HEK293 (cell line): Measurements from ENCODE around the gene PDGFB.

Source experiments
- KLF7 ChIP-seq: fragments of 450-650 bp; formaldehyde crosslinking; IDR thresholded peaks from 2 replicates; pipeline ENCODE4 v1.5.1; 2016; ENCODE audit warnings: missing biosample characterization, missing genetic modification characterization, borderline replicate concordance
- OSR2 ChIP-seq: fragments of 450-650 bp; formaldehyde crosslinking; IDR thresholded peaks from 2 replicates; pipeline ENCODE4 v1.5.1; 2016; ENCODE audit warnings: missing biosample characterization, missing genetic modification characterization
- OVOL3 ChIP-seq: fragments of 450-650 bp; formaldehyde crosslinking; IDR thresholded peaks from 2 replicates; pipeline ENCODE4 v1.5.1; 2016; ENCODE audit warnings: missing biosample characterization, missing genetic modification characterization
- SP7 ChIP-seq: fragments of 450-650 bp; formaldehyde crosslinking; IDR thresholded peaks from 2 replicates; pipeline ENCODE4 v1.5.1; 2016; ENCODE audit warnings: missing biosample characterization, missing genetic modification characterization
- ZNF221 ChIP-seq: fragments of 450-650 bp; formaldehyde crosslinking; IDR thresholded peaks from 2 replicates; pipeline ENCODE4 v1.5.1; 2017; ENCODE audit warnings: missing biosample characterization, missing genetic modification characterization, borderline replicate concordance
- ZNF223 ChIP-seq: fragments of 450-650 bp; formaldehyde crosslinking; IDR thresholded peaks from 2 replicates; pipeline ENCODE4 v1.5.1; 2016; ENCODE audit warnings: missing biosample characterization, missing genetic modification characterization
- ZNF311 ChIP-seq: fragments of 450-650 bp; formaldehyde crosslinking; IDR thresholded peaks from 2 replicates; pipeline ENCODE4 v1.5.1; 2017; ENCODE audit warnings: missing biosample characterization, missing genetic modification characterization, borderline replicate concordance
- ZNF341 ChIP-seq: fragments of 450-650 bp; formaldehyde crosslinking; IDR thresholded peaks from 2 replicates; pipeline ENCODE4; 2016; ENCODE audit warnings: low read depth, missing biosample characterization, missing genetic modification characterization
- ZNF350 ChIP-seq: fragments of 450-650 bp; formaldehyde crosslinking; IDR thresholded peaks from 2 replicates; pipeline ENCODE4 v1.5.0; 2017; ENCODE audit warnings: missing biosample characterization, mild to moderate bottlenecking, missing genetic modification characterization
- ZNF366 ChIP-seq: fragments of 450-650 bp; formaldehyde crosslinking; conservative IDR thresholded peaks from 2 replicates; pipeline ENCODE4 v1.5.1; 2016; ENCODE audit warnings: missing biosample characterization, missing genetic modification characterization
- ZNF37A ChIP-seq: fragments of 450-650 bp; IDR thresholded peaks from 2 replicates; pipeline ENCODE4 v1.5.1; 2018; ENCODE audit warnings: missing biosample characterization, missing genetic modification characterization
- ZNF391 ChIP-seq: fragments of 450-650 bp; formaldehyde crosslinking; IDR thresholded peaks from 2 replicates; pipeline ENCODE4 v1.5.1; 2016; ENCODE audit warnings: low read depth, missing biosample characterization, missing genetic modification characterization, borderline replicate concordance
- ZNF48 ChIP-seq: fragments of 450-650 bp; formaldehyde crosslinking; IDR thresholded peaks from 2 replicates; pipeline ENCODE4 v1.5.1; 2016; ENCODE audit warnings: missing biosample characterization, missing genetic modification characterization
- ZNF571 ChIP-seq: fragments of 450-650 bp; formaldehyde crosslinking; IDR thresholded peaks from 2 replicates; pipeline ENCODE4 v1.5.0; 2017; ENCODE audit warnings: missing biosample characterization, missing genetic modification characterization
- ZNF610 ChIP-seq: fragments of 450-650 bp; formaldehyde crosslinking; IDR thresholded peaks from 2 replicates; pipeline ENCODE4 v1.5.1; 2016; ENCODE audit warnings: missing biosample characterization, missing genetic modification characterization, borderline replicate concordance
- ZNF658 ChIP-seq: fragments of 450-650 bp; formaldehyde crosslinking; IDR thresholded peaks from 2 replicates; pipeline ENCODE4; 2016; ENCODE audit warnings: missing biosample characterization, missing genetic modification characterization
- ZNF747 ChIP-seq: fragments of 450-650 bp; formaldehyde crosslinking; IDR thresholded peaks from 2 replicates; pipeline ENCODE4 v1.5.1; 2016; ENCODE audit warnings: missing biosample characterization, missing genetic modification characterization
- TF ChIP-seq, protein P1 (sequence below): fragments of 450-650 bp; formaldehyde crosslinking; IDR thresholded peaks from 2 replicates; pipeline ENCODE4 v1.5.1; 2016; ENCODE audit warnings: missing biosample characterization, missing genetic modification characterization
- TF ChIP-seq, protein P2 (sequence below): fragments of 450-650 bp; formaldehyde crosslinking; IDR thresholded peaks from 2 replicates; pipeline ENCODE4 v1.5.1; 2016; ENCODE audit warnings: missing biosample characterization, missing genetic modification characterization
- TF ChIP-seq, protein P3 (sequence below): fragments of 450-650 bp; formaldehyde crosslinking; IDR thresholded peaks from 2 replicates; pipeline ENCODE4 v1.5.1; 2016; ENCODE audit warnings: missing biosample characterization, missing genetic modification characterization
- TF ChIP-seq, protein P4 (sequence below): fragments of 450-650 bp; formaldehyde crosslinking; conservative IDR thresholded peaks from 2 replicates; pipeline ENCODE4 v1.5.1; 2016; ENCODE audit warnings: low read depth, missing biosample characterization, missing genetic modification characterization
- TF ChIP-seq, protein P5 (sequence below): fragments of 450-650 bp; formaldehyde crosslinking; IDR thresholded peaks from 2 replicates; pipeline ENCODE4 v1.5.1; 2017; ENCODE audit warnings: missing biosample characterization, missing genetic modification characterization
- TF ChIP-seq, protein P6 (sequence below): fragments of 450-650 bp; formaldehyde crosslinking; IDR thresholded peaks from 2 replicates; pipeline ENCODE4 v1.5.1; 2016; ENCODE audit warnings: missing biosample characterization, missing genetic modification characterization

Gene PDGFB

DNA sequence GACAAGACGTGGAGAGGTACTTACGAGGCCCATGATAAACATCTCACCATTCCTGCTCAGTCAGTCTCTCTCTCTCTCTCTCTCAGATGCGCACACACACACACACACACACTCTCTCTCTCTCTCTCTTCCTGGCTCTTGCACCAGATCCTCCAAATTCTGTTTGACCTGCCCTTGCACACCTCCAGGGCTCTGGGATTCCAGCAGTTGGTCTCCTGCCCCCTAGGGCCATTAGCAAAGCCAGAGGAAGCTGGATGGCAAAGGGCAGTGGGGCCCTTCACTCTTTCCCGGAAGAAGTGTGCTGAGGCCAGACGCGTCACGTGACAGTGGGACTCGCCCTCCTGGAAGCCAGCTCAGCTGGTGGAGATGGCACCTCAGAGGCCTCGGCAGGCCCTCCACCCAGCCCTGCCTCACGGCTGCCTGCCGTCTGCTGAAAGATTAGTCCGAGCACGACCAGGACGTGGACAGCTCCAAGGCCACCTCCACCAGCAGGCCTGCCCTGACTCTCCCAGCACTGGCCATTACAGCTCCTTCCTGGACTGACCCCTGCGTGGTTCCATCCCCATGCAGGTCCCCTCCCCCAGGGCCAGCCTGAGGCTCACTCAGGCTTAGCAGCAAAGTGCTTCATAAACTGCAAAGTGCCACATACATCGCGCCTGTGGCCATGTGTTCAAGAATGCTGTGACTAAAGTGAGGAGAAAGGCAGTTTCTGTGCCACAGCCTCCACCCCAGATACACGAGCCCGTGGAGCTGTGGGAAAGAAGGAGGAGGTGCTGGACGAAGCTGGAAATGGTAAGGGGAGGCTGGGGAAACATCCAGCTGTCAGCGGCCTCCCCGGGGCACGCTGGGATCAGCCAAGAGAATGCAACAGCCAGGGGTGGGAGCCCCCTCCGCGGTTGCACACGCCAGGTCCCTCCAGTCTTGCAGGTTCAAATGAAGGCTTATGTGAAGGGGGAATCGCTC is 3.7 kb downstream of the PDGFB start (continued):
- TF ChIP-seq, protein P1, sequence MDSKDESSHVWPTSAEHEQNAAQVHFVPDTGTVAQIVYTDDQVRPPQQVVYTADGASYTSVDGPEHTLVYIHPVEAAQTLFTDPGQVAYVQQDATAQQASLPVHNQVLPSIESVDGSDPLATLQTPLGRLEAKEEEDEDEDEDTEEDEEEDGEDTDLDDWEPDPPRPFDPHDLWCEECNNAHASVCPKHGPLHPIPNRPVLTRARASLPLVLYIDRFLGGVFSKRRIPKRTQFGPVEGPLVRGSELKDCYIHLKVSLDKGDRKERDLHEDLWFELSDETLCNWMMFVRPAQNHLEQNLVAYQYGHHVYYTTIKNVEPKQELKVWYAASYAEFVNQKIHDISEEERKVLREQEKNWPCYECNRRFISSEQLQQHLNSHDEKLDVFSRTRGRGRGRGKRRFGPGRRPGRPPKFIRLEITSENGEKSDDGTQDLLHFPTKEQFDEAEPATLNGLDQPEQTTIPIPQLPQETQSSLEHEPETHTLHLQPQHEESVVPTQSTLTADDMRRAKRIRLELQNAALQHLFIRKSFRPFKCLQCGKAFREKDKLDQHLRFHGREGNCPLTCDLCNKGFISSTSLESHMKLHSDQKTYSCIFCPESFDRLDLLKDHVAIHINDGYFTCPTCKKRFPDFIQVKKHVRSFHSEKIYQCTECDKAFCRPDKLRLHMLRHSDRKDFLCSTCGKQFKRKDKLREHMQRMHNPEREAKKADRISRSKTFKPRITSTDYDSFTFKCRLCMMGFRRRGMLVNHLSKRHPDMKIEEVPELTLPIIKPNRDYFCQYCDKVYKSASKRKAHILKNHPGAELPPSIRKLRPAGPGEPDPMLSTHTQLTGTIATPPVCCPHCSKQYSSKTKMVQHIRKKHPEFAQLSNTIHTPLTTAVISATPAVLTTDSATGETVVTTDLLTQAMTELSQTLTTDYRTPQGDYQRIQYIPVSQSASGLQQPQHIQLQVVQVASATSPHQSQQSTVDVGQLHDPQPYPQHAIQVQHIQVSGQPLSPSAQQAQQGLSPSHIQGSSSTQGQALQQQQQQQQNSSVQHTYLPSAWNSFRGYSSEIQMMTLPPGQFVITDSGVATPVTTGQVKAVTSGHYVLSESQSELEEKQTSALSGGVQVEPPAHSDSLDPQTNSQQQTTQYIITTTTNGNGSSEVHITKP (tag by site-specific recombination), result peak; percentile 22; the same call in 1 of the 2 replicates
- TF ChIP-seq, protein P2, sequence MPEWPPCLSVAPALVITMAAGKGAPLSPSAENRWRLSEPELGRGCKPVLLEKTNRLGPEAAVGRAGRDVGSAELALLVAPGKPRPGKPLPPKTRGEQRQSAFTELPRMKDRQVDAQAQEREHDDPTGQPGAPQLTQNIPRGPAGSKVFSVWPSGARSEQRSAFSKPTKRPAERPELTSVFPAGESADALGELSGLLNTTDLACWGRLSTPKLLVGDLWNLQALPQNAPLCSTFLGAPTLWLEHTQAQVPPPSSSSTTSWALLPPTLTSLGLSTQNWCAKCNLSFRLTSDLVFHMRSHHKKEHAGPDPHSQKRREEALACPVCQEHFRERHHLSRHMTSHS, result peak; percentile 41; the same call in 1 of the 2 replicates
- no peak for TF ChIP-seq ZNF311 (tag by site-specific recombination)
- no peak for TF ChIP-seq ZNF747 (tag by site-specific recombination)
- TF ChIP-seq, protein P3, sequence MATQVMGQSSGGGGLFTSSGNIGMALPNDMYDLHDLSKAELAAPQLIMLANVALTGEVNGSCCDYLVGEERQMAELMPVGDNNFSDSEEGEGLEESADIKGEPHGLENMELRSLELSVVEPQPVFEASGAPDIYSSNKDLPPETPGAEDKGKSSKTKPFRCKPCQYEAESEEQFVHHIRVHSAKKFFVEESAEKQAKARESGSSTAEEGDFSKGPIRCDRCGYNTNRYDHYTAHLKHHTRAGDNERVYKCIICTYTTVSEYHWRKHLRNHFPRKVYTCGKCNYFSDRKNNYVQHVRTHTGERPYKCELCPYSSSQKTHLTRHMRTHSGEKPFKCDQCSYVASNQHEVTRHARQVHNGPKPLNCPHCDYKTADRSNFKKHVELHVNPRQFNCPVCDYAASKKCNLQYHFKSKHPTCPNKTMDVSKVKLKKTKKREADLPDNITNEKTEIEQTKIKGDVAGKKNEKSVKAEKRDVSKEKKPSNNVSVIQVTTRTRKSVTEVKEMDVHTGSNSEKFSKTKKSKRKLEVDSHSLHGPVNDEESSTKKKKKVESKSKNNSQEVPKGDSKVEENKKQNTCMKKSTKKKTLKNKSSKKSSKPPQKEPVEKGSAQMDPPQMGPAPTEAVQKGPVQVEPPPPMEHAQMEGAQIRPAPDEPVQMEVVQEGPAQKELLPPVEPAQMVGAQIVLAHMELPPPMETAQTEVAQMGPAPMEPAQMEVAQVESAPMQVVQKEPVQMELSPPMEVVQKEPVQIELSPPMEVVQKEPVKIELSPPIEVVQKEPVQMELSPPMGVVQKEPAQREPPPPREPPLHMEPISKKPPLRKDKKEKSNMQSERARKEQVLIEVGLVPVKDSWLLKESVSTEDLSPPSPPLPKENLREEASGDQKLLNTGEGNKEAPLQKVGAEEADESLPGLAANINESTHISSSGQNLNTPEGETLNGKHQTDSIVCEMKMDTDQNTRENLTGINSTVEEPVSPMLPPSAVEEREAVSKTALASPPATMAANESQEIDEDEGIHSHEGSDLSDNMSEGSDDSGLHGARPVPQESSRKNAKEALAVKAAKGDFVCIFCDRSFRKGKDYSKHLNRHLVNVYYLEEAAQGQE (tag by site-specific recombination), result peak; percentile 82
- TF ChIP-seq ZNF48, result no peak
- TF ChIP-seq OVOL3 (tag by site-specific recombination), result no peak
- TF ChIP-seq ZNF391 (tag by site-specific recombination), result no peak
- TF ChIP-seq ZNF658 (tag by site-specific recombination), result no peak
- TF ChIP-seq, protein P4, sequence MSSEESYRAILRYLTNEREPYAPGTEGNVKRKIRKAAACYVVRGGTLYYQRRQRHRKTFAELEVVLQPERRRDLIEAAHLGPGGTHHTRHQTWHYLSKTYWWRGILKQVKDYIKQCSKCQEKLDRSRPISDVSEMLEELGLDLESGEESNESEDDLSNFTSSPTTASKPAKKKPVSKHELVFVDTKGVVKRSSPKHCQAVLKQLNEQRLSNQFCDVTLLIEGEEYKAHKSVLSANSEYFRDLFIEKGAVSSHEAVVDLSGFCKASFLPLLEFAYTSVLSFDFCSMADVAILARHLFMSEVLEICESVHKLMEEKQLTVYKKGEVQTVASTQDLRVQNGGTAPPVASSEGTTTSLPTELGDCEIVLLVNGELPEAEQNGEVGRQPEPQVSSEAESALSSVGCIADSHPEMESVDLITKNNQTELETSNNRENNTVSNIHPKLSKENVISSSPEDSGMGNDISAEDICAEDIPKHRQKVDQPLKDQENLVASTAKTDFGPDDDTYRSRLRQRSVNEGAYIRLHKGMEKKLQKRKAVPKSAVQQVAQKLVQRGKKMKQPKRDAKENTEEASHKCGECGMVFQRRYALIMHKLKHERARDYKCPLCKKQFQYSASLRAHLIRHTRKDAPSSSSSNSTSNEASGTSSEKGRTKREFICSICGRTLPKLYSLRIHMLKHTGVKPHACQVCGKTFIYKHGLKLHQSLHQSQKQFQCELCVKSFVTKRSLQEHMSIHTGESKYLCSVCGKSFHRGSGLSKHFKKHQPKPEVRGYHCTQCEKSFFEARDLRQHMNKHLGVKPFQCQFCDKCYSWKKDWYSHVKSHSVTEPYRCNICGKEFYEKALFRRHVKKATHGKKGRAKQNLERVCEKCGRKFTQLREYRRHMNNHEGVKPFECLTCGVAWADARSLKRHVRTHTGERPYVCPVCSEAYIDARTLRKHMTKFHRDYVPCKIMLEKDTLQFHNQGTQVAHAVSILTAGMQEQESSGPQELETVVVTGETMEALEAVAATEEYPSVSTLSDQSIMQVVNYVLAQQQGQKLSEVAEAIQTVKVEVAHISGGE (tag by site-specific recombination), result no peak
- peak; percentile 82 for TF ChIP-seq SP7
- TF ChIP-seq, protein P5, sequence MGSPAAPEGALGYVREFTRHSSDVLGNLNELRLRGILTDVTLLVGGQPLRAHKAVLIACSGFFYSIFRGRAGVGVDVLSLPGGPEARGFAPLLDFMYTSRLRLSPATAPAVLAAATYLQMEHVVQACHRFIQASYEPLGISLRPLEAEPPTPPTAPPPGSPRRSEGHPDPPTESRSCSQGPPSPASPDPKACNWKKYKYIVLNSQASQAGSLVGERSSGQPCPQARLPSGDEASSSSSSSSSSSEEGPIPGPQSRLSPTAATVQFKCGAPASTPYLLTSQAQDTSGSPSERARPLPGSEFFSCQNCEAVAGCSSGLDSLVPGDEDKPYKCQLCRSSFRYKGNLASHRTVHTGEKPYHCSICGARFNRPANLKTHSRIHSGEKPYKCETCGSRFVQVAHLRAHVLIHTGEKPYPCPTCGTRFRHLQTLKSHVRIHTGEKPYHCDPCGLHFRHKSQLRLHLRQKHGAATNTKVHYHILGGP, result no peak
- TF ChIP-seq ZNF350 (tag by site-specific recombination), result no peak
- no peak for TF ChIP-seq ZNF221 (tag by site-specific recombination)
- TF ChIP-seq OSR2, result no peak
- no peak for TF ChIP-seq KLF7 (tag by site-specific recombination)
- TF ChIP-seq, protein P6, sequence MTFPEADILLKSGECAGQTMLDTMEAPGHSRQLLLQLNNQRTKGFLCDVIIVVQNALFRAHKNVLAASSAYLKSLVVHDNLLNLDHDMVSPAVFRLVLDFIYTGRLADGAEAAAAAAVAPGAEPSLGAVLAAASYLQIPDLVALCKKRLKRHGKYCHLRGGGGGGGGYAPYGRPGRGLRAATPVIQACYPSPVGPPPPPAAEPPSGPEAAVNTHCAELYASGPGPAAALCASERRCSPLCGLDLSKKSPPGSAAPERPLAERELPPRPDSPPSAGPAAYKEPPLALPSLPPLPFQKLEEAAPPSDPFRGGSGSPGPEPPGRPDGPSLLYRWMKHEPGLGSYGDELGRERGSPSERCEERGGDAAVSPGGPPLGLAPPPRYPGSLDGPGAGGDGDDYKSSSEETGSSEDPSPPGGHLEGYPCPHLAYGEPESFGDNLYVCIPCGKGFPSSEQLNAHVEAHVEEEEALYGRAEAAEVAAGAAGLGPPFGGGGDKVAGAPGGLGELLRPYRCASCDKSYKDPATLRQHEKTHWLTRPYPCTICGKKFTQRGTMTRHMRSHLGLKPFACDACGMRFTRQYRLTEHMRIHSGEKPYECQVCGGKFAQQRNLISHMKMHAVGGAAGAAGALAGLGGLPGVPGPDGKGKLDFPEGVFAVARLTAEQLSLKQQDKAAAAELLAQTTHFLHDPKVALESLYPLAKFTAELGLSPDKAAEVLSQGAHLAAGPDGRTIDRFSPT (tag by site-specific recombination), result peak; percentile 77; the same call in 1 of the 2 replicates
- peak; percentile 56; the same call in 1 of the 2 replicates for TF ChIP-seq ZNF571 (tag by site-specific recombination)
- TF ChIP-seq ZNF341 (tag by site-specific recombination), result peak; percentile 79
- no peak for TF ChIP-seq ZNF37A (tag by site-specific recombination)
- no peak for TF ChIP-seq ZNF610
- peak; percentile 68 for TF ChIP-seq ZNF366
- TF ChIP-seq ZNF223, result no peak
